Hepatocyte (in vitro differentiated cells): ENCODE data around the gene ABCA9. TPM values are rescaled to one million over a fixed set of nuclear protein-coding genes. Genes with fewer than 3 reads are reported as not detected.

Source experiments
- DNase-seq: peaks from one replicate; pipeline ENCODE4 v3.0.0-alpha.2; 2016; ENCODE audit warnings: low spot score
- H2AFZ ChIP-seq: fragments of 200-600 bp; sonication (generic); 2 replicates; pipeline ENCODE4 v1.6.0; 2016; ENCODE audit warnings: antibody characterized with exemption, mild to moderate bottlenecking
- H3K27ac ChIP-seq: fragments of 200-600 bp; sonication (generic); 2 replicates; pipeline ENCODE4 v1.5.1; 2016; ENCODE audit warnings: mild to moderate bottlenecking
- H3K27me3 ChIP-seq: fragments of 200-600 bp; sonication (generic); 2 replicates; pipeline ENCODE4 v1.6.1; 2016
- H3K36me3 ChIP-seq: fragments of 200-600 bp; sonication (generic); replicated peaks from 2 replicates; pipeline ENCODE4 v1.5.1; 2016; ENCODE audit warnings: low read depth; ENCODE audit not compliant: insufficient read depth
- H3K4me1 ChIP-seq: fragments of 200-600 bp; sonication (generic); 2 replicates; pipeline ENCODE4 v1.5.1; 2016; ENCODE audit warnings: mild to moderate bottlenecking, moderate library complexity; ENCODE audit not compliant: insufficient read depth
- H3K4me2 ChIP-seq: fragments of 200-600 bp; sonication (generic); 2 replicates; pipeline ENCODE4 v1.6.0; 2016
- H3K4me3 ChIP-seq: fragments of 200-600 bp; sonication (generic); 2 replicates; pipeline ENCODE4 v1.5.1; 2016; ENCODE audit warnings: mild to moderate bottlenecking
- H3K79me2 ChIP-seq: fragments of 200-600 bp; sonication (generic); 2 replicates; pipeline ENCODE4 v1.6.0; 2017; ENCODE audit warnings: mild to moderate bottlenecking
- H3K9me2 ChIP-seq: fragments of 200-600 bp; sonication (generic); replicated peaks from 2 replicates; pipeline ENCODE4 v1.6.0; 2017; ENCODE audit warnings: mild to moderate bottlenecking; ENCODE audit not compliant: insufficient read depth
- H3K9me3 ChIP-seq: fragments of 200-600 bp; sonication (generic); 2 replicates; pipeline ENCODE4 v1.5.1; 2016; ENCODE audit warnings: low read depth, mild to moderate bottlenecking
- H4K20me1 ChIP-seq: fragments of 200-600 bp; sonication (generic); 2 replicates; pipeline ENCODE4 v1.6.0; 2016; ENCODE audit warnings: mild to moderate bottlenecking; ENCODE audit not compliant: insufficient read depth, poor library complexity, severe bottlenecking
- CTCF ChIP-seq: fragments of 200-600 bp; sonication (generic); IDR thresholded peaks from 2 replicates; pipeline ENCODE4 v1.5.1; 2016; ENCODE audit warnings: antibody characterized with exemption, mild to moderate bottlenecking; ENCODE audit not compliant: poor library complexity
- EZH2 ChIP-seq: fragments of 200-600 bp; sonication (generic); IDR thresholded peaks from 2 replicates; pipeline ENCODE4 v1.6.1; 2016; ENCODE audit warnings: antibody characterized with exemption, mild to moderate bottlenecking, borderline replicate concordance
- EZH2phosphoT487 ChIP-seq: fragments of 200-600 bp; sonication (generic); IDR thresholded peaks from one replicate; pipeline ENCODE4 v1.6.1; 2018; ENCODE audit warnings: antibody characterized with exemption, mild to moderate bottlenecking, low read depth, moderate library complexity; ENCODE audit not compliant: unreplicated experiment, severe bottlenecking
- WGBS: methylation state at CpG from one replicate; pipeline ENCODE4 v1.1.6; 2016; ENCODE audit warnings: low lambda C conversion rate; ENCODE audit errors: missing lambda C conversion rate; 5-methylcytosine and 5-hydroxymethylcytosine counted together
- polyA plus RNA-seq: library from polyadenylated mRNA; unstranded; fragments of >200 nt; fragmentation: Nextera tagmentation; extraction: Ambion mirVana; gene quantifications from 2 replicates; pipeline ENCODE4 v1.2.1, GENCODE V29; 2016
- total RNA-seq: library from RNA; depleted of rRNA; stranded (reverse); fragments of >200 nt; gene quantifications from 2 replicates; pipeline ENCODE4 v1.2.3, GENCODE V29; 2014

Gene ABCA9
- total and polyA plus RNA-seq, 2 experiments from 2014 or later, result 0.34 to 0.60 TPM

GRCh38 chr17:69066482-69066881 is 5.8 kb upstream of the ABCA9 start:
- Histone ChIP-seq H3K79me2 (no peaks in the 10 kb centered on the region), H3K9me3 (no peaks in the 10 kb centered on the region), H3K36me3 (no peaks in the 10 kb centered on the region), H4K20me1 (no peaks in the 10 kb centered on the region), H3K9me2 (no peaks in the 10 kb centered on the region), H3K27ac (no peak overlapping the region), H3K27me3 (no peaks in the 10 kb centered on the region), H3K4me2 (no peak overlapping the region), H3K4me3 (no peak overlapping the region), H2AFZ (no peak overlapping the region), H3K4me1 (no peaks in the 10 kb centered on the region)
- TF ChIP-seq CTCF (no peak), EZH2 (no peak), EZH2phosphoT487 (no peak)
- DNase-seq, result no peak
- WGBS, result 88% methylated on average over 7 of the region's 7 CpGs

- TF ChIP-seq CTCF (no peak), EZH2 (no peak), EZH2phosphoT487 (no peak)
- no peak overlapping the region for H3K27ac ChIP-seq
- no peaks in the 10 kb centered on the region for H4K20me1 ChIP-seq
- no peaks in the 10 kb centered on the region for H3K27me3 ChIP-seq
- no peak for DNase-seq
- H3K4me1 ChIP-seq, result no peaks in the 10 kb centered on the region
- no peak overlapping the region for H3K4me2 ChIP-seq
- H3K4me3 ChIP-seq, result no peak overlapping the region
- H3K9me2 ChIP-seq, result no peaks in the 10 kb centered on the region
- H3K9me3 ChIP-seq, result no peaks in the 10 kb centered on the region
- no peaks in the 10 kb centered on the region for H3K79me2 ChIP-seq
- no peak overlapping the region for H2AFZ ChIP-seq
- H3K36me3 ChIP-seq, result no peaks in the 10 kb centered on the region
Observed at GRCh38 chr17:69065113-69065512, 4.4 kb upstream of the ABCA9 start.

GRCh38 chr17:69064476-69064875 is 3.7 kb upstream of the ABCA9 start:
- WGBS, result 81% methylated on average over 1 of the region's 1 CpG
- Histone ChIP-seq H4K20me1 (no peaks in the 10 kb centered on the region), H3K79me2 (no peaks in the 10 kb centered on the region), H3K27ac (no peak overlapping the region), H2AFZ (no peak overlapping the region), H3K4me1 (no peaks in the 10 kb centered on the region), H3K36me3 (no peaks in the 10 kb centered on the region), H3K4me2 (no peak overlapping the region), H3K27me3 (no peaks in the 10 kb centered on the region), H3K4me3 (no peak overlapping the region), H3K9me2 (no peaks in the 10 kb centered on the region), H3K9me3 (no peaks in the 10 kb centered on the region)
- DNase-seq, result no peak
- no peak for TF ChIP-seq EZH2
- TF ChIP-seq CTCF, result no peak

- Histone ChIP-seq H3K9me3 (no peaks in the 10 kb centered on the region), H3K36me3 (no peaks in the 10 kb centered on the region), H4K20me1 (no peaks in the 10 kb centered on the region), H3K9me2 (no peaks in the 10 kb centered on the region), H3K79me2 (no peaks in the 10 kb centered on the region), H3K4me1 (no peaks in the 10 kb centered on the region), H3K4me3 (no peak overlapping the region), H3K4me2 (no peak overlapping the region), H2AFZ (no peak overlapping the region), H3K27me3 (no peaks in the 10 kb centered on the region), H3K27ac (no peak overlapping the region)
- DNase-seq, result no peak
- WGBS, result 99% methylated on average over 2 of the region's 2 CpGs
- TF ChIP-seq EZH2phosphoT487, result no peak
- no peak for TF ChIP-seq EZH2
- TF ChIP-seq CTCF, result no peak
Observed at GRCh38 chr17:69064001-69064400, 3.3 kb upstream of the ABCA9 start.
